ENCODE measurements around the gene NRN1. TPM values are rescaled to one million over a fixed set of nuclear protein-coding genes. Genes with fewer than 3 reads are reported as not detected.

The NRN1 gene
- polyA plus RNA-seq, 1 of the 3 experiments (the other 2 are of a cell fraction) = 8.9 TPM

DNA sequence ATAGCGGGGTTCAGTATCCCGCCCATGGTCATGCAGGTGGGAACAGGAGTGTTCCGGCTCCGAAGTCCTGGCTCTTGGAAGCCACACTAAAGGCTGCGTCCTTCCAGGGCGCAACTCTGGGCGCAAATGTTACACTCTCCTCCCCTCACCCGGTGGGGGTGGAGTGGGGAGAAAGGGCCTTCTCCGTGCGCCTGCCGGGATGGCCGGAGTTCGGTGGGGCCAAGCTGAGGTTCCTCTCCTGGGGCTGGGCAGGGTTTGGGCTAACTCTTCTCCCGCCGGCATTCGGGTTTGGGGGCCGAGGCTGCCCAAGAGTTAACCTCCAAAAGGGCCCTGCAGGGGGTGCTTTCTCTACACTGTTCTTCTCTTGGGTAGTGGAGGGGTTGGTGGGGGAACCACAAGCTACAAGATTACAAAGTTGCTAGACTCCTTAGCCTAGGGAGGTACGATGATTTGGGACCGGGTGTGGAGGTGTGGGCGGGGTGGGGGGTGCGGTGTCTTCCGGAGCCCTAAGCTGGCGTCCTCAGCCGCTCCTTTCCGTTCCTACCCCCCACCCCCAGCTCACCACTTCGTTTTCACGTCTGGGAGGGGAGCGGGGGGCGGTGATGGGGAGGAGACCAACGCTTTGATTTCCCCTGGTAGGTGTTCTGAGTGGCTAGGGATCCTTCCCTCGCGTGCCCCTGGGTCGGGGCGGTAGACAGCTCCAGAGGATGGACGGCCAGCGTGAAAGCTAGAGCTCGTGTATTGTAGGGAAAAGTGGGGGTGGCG, 12.3 kb downstream of the NRN1 start (continued):
- TF ChIP-seq, protein P1, sequence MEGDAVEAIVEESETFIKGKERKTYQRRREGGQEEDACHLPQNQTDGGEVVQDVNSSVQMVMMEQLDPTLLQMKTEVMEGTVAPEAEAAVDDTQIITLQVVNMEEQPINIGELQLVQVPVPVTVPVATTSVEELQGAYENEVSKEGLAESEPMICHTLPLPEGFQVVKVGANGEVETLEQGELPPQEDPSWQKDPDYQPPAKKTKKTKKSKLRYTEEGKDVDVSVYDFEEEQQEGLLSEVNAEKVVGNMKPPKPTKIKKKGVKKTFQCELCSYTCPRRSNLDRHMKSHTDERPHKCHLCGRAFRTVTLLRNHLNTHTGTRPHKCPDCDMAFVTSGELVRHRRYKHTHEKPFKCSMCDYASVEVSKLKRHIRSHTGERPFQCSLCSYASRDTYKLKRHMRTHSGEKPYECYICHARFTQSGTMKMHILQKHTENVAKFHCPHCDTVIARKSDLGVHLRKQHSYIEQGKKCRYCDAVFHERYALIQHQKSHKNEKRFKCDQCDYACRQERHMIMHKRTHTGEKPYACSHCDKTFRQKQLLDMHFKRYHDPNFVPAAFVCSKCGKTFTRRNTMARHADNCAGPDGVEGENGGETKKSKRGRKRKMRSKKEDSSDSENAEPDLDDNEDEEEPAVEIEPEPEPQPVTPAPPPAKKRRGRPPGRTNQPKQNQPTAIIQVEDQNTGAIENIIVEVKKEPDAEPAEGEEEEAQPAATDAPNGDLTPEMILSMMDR (IDR thresholded peaks at IDR 0.05) = no peak
- TF ChIP-seq, protein P2, sequence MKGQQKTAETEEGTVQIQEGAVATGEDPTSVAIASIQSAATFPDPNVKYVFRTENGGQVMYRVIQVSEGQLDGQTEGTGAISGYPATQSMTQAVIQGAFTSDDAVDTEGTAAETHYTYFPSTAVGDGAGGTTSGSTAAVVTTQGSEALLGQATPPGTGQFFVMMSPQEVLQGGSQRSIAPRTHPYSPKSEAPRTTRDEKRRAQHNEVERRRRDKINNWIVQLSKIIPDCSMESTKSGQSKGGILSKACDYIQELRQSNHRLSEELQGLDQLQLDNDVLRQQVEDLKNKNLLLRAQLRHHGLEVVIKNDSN (IDR thresholded peaks at IDR 0.05; ENCODE audit: borderline replicate concordance, low read depth) = no peak

DNA sequence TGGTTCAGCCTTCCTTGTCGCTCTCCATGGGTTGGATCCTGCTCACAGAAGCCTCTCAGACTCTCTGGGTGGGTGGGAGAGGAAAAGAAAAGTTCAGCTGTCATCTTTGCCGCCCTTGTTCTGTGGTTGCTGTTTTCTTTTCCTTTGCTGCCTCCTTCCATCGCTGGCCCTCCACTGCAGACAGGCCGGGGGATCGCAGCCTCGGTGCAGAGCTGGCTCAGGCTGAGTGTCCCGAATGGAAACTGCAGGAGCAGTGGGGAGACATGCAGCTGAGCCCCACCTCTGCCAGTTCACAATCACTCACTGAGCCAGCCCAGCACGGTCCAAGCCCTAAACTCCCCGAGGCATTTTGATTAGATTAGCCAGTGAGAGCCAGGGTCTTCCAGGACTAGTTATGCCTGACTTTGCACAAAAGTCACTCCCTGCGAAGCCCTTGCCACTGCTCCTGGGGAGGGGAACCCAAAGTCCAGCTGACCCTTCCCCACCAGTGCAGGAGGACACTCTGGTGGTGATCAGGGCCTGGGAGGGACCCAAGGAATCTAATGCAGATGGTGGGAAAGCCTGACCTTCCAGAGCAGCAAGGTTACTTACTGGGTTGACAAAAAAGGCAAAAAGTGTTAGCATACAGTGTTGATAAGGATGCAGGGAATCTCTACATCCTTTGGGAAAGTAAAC, 14.0 kb downstream of the NRN1 start:
- Histone ChIP-seq H3K9me2 (no peaks in the 10 kb centered on the region), H3K4me2 (no peak overlapping the region), H3K27ac (ENCODE audit: low read depth in 2 of 2, low read length in 1 of 2) (no peak overlapping the region), H4K20me1 (ENCODE audit: insufficient read depth) (no peaks in the 10 kb centered on the region), H3K36me3 (replicated peaks in 1 of 2; ENCODE audit: control insufficient read depth in 1 of 2, insufficient read depth in 2 of 2, low read length in 1 of 2) (no peaks in the 10 kb centered on the region), H3K27me3 (ENCODE audit: insufficient read depth) (peaks cover 28% of the 10 kb centered on the region), H2AFZ (ENCODE audit: low read depth) (no peak overlapping the region), H3K4me3 (ENCODE audit: low read depth in 2 of 2, low read length in 1 of 2) (no peak overlapping the region), H3K79me2 (ENCODE audit: insufficient read depth) (no peaks in the 10 kb centered on the region), H3K4me1 (ENCODE audit: control insufficient read depth in 1 of 2, insufficient read depth in 2 of 2, low read depth in 1 of 2, low read length in 1 of 2) (peaks cover 0 to 12% of the 10 kb centered on the region in 2 experiments; a peak in 1 of 4 replicates), H3F3A (replicated peaks; ENCODE audit: insufficient read depth) (no peaks in the 10 kb centered on the region), H3K9me3 (no peaks in the 10 kb centered on the region), H3K9ac (no peak overlapping the region)
- TF ChIP-seq TEAD4 (IDR thresholded peaks at IDR 0.05; ENCODE audit: borderline replicate concordance, insufficient read depth) (no peak), TCF12 (IDR thresholded peaks at IDR 0.05) (no peak), NRF1 (IDR thresholded peaks at IDR 0.05; ENCODE audit: low read depth, low read length) (no peak)
- CTCF ChIA-PET = interaction anchor here (1.4 kb wide), 1 partner anchor 521 kb away, joined by 3 read pairs; no protein-coding TSS in a partner anchor
- no peak for DNase-seq
- POLR2A ChIA-PET = no interaction called here
- 48% methylated on average over 9 of the region's 10 CpGs for WGBS (ENCODE audit: low lambda C conversion rate)

DNA sequence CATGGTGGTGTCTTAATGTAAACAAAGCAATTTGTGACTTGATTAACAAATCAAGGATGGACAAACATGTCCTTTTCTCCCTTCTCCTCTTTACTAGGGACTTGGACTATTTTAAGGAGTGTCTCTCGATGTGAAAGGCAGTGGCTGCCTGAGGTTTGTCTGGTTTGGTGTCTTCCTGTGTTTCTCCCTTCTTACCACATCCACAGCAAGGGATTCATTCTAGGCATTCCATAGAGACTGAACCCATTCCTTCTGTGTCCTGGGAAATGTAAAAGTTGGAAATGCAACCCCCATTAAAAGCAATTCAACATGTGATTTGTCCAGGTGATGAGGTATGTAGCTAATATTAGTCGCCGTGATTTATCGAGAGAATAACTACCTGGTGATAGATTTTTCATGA, 15.9 kb downstream of the NRN1 start:
- Histone ChIP-seq H3K9me2 (no peaks in the 10 kb centered on the region), H3K9me3 (0 out of 2 replicates have a peak, but pooled peaks cover 4% of the 10 kb centered on the region), H3K36me3 (replicated peaks in 1 of 2; ENCODE audit: control insufficient read depth in 1 of 2, insufficient read depth in 2 of 2, low read length in 1 of 2) (no peaks in the 10 kb centered on the region), H3K27me3 (ENCODE audit: insufficient read depth) (peaks cover 26% of the 10 kb centered on the region), H3K9ac (no peak overlapping the region), H3K79me2 (ENCODE audit: insufficient read depth) (no peaks in the 10 kb centered on the region), H3K4me1 (ENCODE audit: control insufficient read depth in 1 of 2, insufficient read depth in 2 of 2, low read depth in 1 of 2, low read length in 1 of 2) (peaks cover 0 to 5% of the 10 kb centered on the region in 2 experiments; a peak in 1 of 4 replicates), H3K4me2 (no peak overlapping the region), H2AFZ (ENCODE audit: low read depth) (no peak overlapping the region), H4K20me1 (ENCODE audit: insufficient read depth) (no peaks in the 10 kb centered on the region), H3F3A (replicated peaks; ENCODE audit: insufficient read depth) (no peaks in the 10 kb centered on the region), H3K27ac (ENCODE audit: low read depth in 2 of 2, low read length in 1 of 2) (no peak overlapping the region), H3K4me3 (ENCODE audit: low read depth in 2 of 2, low read length in 1 of 2) (no peak overlapping the region)
- DNase-seq = no peak
- POLR2A ChIA-PET = no interaction called here
- WGBS (ENCODE audit: low lambda C conversion rate) = 83% methylated on average over 4 of the region's 4 CpGs
- TF ChIP-seq MEF2A (IDR thresholded peaks at IDR 0.05; ENCODE audit: borderline replicate concordance, low read depth) (no peak), RFX5 (IDR thresholded peaks at IDR 0.05; ENCODE audit: low read length) (no peak), NFIC (IDR thresholded peaks at IDR 0.05; ENCODE audit: borderline replicate concordance) (no peak), RXRA (IDR thresholded peaks at IDR 0.05; ENCODE audit: borderline replicate concordance, low read depth) (no peak)
- TF ChIP-seq, protein P3, sequence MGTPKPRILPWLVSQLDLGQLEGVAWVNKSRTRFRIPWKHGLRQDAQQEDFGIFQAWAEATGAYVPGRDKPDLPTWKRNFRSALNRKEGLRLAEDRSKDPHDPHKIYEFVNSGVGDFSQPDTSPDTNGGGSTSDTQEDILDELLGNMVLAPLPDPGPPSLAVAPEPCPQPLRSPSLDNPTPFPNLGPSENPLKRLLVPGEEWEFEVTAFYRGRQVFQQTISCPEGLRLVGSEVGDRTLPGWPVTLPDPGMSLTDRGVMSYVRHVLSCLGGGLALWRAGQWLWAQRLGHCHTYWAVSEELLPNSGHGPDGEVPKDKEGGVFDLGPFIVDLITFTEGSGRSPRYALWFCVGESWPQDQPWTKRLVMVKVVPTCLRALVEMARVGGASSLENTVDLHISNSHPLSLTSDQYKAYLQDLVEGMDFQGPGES (IDR thresholded peaks at IDR 0.05; ENCODE audit: low read depth, low read length) = no peak
- TF ChIP-seq, protein P4, sequence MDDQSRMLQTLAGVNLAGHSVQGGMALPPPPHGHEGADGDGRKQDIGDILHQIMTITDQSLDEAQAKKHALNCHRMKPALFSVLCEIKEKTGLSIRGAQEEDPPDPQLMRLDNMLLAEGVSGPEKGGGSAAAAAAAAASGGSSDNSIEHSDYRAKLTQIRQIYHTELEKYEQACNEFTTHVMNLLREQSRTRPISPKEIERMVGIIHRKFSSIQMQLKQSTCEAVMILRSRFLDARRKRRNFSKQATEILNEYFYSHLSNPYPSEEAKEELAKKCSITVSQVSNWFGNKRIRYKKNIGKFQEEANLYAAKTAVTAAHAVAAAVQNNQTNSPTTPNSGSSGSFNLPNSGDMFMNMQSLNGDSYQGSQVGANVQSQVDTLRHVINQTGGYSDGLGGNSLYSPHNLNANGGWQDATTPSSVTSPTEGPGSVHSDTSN (IDR thresholded peaks at IDR 0.05) = no peak
- CTCF ChIA-PET = no interaction called here

All from SK-N-SH (cell line).